HG02885 (cell line): ENCODE measurements around the gene OR2AG1.
A peak's percentile ranks its signal among the peaks of the same experiment; 100 is the strongest.

Experiments used
- ATAC-seq: cut with Tn5 transposase; IDR thresholded peaks from one replicate; pipeline ENCODE4 v1.9.1; 2021; ENCODE audit warnings: mild to moderate bottlenecking; ENCODE audit not compliant: unreplicated experiment, poor library complexity

OR2AG1 gene, protein sequence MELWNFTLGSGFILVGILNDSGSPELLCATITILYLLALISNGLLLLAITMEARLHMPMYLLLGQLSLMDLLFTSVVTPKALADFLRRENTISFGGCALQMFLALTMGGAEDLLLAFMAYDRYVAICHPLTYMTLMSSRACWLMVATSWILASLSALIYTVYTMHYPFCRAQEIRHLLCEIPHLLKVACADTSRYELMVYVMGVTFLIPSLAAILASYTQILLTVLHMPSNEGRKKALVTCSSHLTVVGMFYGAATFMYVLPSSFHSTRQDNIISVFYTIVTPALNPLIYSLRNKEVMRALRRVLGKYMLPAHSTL

DNA sequence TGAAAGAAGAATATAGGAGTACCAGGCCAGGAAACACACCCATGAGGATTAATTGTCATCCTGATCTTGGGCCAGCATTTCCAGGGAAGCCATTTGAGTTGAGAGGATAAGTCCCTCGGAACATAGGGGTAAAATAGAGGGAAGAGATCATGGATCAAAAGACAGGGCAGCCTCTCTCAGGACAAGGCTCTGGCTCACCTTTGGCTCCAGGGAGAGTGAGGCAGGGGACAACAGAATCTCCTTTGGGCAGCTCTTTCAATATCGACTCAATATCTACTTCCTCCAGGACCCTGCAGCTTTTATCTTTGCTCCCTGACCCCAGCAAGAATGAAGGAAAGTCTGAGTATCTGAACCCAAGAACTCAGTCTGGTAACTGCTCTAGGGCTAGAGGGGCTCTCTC is at the start of gene OR2AG1:
Gene OR2AG1, plus strand, starts transcription at position 301 of the 400 bp plus-strand sequence. CDS start 2,018 bp downstream, outside the sequence.
- ATAC-seq = no peak

DNA sequence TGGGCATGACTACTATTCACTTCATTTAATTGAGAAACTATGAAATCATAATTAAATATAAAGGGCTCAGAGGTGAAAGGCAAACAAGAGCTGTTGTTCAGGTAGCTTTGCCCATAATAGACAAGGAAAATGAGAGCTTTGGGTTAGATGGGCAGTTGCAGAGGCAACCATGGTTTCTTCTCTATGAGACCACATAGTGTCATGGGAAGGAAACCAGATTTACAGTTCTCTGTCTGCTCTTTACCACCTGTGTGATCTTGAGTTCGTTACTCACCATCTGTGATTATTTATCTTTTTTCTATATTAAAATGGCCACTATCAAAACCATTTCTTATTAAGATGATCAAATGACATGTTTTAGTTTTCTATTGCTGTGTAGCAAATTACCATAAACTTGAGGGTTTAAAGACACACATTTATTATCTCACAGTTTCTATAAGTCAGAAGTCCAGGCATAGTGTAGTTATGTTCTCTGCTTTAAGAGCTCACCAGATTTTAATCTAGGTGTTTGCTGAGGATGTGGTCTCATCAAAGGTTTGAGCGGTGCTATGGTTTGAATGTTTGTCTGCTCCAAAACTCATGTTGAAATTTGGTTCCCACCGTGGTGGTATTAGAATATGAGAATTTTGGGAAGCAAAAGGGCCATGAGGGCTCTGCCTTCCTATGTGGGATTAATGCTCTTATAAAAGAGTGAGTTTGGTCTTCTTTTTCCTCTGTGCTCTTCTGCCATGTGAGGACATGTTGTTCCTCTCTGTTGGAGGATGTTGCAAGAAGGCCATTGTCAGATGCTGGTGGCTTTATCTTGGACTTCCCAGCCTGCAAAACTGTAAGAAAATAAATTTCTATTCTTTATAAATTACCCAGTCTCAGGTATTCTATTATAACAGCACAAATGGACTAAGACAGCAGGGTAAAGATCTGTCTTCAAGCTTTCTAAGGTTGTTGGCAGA is 49.2 kb upstream of the OR2AG1 start:
- ATAC-seq = no peak

DNA sequence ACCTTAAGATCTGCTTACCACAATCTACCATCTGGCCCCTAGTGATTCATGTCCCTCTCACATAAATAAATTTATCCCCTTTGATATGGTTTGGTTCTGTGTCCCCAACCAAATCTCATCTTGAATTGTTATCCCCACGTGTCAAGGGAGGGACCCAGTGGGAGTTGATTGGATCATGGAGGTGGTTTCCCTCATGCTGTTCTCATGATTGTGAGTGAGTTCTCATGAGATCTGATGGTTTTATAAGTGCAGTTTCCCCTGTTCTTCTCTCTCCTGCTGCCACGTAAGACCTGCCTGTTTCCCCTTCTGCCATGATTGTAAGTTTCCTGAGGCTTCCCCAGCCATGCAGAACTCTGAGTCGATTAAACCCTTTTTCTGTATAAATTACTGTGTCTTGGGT is 48.2 kb upstream of the OR2AG1 start:
- no peak for ATAC-seq

DNA sequence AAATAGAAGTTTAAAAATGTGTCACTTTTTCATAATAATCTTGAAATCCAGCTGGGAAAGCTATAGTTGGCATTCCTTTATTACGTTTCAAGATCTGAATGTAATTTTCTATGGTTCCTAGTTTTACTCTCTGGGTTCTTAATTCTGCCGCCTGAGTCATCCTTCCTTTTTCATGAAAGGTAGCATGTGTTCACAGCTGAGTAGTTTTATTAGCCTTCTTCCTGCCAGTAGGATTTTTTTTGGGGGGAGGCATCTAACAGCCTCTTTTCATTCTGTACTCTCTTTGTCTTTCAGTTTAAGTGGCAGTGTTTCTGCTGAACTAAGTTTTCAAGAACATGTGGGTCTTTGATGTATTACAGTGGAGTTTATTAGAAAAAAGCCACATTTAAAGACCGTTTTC is 47.5 kb upstream of the OR2AG1 start:
- no peak for ATAC-seq

DNA sequence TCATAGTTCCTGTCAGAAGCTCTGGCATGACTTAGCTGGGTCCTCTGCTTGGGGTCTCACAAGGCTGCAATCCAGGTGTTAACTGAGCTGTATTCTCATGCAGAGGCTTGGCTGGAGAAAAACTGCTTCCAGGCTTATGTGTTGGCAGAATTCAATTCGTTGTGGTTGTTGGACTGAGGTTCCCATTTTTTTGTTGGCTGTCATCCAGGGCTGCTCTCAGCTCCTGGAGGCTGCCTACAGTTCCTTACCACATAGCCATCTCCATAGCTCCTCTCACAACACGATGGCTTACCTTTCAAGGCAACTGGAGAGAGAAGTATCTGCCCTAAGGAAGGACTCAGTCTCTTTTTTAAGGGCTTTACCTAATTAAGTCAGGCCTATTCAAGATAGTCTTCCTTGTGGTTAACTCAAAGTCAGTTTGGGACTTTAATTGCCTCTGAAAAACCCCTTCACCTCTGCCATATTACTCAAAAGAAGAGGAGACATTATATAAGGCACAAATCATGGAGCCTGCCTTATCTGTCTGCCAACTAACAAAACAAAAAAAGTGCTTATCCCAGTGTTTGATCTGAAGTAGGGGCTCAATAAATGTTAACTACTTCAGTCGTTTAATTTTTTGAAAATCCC is 46.2 kb upstream of the OR2AG1 start:
- ATAC-seq = no peak

DNA sequence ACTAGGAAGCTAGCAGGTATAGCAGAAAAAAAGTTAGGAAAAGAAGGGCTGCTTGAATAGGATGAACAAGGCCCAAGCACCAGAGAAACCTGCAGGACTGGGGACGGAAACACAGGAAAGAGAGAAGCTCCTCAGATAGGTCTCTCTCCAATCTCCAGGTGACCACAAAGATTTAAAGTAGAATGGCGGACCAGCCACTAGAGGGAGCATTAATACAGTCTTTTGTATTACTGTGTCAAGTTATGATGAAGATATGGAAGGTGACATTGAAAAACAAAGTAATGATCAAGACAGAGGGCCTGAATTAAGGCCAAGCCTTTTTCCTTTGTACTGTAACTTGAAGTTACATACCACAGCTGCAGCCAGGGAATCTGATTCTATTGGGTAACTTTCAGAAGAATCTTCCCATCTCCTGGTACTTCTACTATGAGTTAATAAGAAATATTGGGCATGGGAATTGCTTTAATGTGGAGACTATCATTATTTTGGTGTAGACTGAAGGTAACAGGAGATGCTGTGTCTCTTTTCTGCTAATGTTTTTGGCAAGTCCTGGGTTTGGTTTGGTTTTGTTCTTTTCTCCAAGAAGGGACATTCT is 44.9 kb upstream of the OR2AG1 start:
- peak; percentile 84 for ATAC-seq

DNA sequence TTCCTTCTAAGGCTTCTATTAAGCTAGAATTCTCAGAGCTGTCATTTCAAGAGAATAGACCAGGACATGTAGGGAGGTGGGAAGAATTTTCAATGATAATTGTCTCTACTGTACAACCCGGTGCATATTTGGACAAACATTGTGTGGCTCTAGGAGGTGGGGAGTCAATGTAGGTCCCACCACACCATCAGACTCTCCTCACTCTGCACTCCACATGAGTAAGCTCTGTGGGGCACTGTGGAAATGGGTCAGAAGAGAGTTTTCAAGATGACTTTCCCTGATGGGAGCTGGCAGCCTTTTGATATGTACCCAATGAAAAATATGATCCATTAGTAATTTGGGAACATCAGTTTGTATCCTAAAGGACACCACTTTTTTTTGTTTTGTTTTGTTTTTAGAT is 44.2 kb upstream of the OR2AG1 start:
- no peak for ATAC-seq

DNA sequence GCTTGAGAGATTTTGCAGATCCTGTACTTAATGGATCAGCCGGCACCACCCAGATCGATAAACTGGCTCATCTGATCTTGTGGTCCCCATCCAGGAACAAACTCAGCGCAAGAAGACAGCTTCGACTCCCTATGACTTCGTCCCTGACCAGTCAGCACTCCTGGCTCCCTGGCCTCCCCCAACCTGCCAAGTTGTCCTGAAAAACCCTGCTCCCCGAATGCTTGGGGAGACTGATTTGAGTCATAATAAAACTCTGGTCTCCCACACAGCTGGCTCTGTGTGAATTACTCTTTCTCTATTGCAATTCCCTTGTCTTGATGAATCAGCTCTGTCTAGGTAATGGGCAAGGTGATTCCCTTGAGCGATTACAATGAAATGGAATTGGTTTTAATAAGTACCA is 40.6 kb upstream of the OR2AG1 start:
- ATAC-seq = no peak

DNA sequence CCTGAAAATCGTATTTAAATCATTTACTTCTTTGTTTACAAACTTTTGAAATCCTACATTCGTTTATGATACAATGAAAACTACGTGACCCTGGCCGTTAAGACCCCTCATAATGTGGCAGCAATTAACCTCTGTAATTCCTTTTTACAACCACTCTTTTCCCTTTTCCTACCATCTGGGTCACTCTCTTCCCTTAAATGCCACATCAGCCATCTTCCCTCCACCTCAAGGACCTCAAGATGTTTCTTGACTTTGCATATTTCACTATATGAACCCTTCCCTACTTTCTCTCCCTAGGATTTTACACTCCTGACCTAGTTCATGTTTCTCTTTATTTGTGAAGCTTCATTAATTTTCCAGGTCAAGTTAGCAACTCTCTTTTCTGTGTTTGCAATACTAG is 37.8 kb upstream of the OR2AG1 start:
- ATAC-seq = no peak

DNA sequence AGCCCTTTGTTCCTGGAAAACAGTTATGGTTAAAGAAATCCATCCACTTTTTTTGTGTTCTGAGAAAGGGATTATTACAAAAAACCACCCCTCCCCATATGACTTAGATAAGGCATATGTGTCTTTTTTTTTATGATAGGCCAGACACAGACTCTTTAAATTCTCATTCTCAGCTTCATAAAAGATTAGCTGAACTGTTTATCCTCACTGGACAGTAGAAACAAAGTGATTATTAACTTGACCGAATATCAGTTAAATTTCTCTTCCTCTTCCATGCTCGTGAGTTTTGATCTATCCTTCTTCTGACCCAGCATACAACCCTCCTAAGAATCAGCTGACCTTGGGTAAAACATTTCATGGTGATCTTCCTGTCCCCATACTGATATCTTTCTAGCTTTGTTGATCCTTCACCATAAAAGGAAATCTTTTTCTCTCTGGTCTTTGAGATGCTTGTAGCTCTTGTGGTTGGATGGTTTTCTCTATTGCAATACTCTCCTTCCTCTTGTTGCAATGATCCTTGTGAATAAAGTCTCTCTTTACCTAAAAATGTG is 37.3 kb upstream of the OR2AG1 start:
- peak; percentile 59 for ATAC-seq

DNA sequence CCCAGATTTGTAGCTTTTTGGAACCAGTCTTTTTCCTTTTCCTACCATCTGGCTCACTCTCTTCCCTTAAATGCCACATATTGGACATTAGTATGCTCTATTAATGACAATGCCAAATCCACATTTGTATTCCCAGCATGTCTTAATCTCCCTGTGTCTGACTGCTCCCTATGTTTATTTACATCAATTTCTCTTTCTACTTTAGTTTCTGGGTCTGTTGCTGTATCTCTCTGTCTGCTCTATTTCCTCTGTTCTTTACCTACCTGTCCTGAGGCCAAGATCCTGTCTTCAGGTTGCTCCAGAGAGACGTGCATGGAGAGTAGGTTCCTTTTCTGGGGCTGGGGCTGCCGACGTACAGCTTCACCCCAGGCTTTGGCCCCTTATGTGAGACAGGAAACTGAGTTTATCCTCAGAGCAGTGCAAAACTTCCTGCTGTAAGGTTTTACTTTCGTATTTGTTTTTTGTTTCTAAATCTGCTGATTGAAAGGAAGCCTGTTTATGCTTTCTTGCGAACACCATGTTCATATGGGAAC is 36.7 kb upstream of the OR2AG1 start:
- ATAC-seq = peak; percentile 79

DNA sequence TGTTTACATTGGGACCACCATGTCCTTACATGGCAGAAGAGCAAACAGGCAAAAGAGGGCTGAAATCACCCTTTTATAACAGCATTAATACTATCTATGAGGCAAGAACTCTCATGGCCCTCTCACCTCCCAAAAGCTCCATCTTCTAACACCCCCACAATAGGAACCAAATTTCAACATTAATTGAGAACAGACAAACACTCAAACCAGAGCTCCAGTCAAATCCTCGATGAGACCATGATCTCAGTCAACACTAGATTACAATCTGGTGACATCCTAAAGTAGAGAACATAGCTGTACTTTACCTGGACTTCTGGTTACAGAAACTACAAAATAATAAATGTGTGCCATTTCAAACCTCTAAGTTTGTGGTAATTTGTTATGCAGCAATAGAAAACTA is 36.2 kb upstream of the OR2AG1 start:
- ATAC-seq = no peak

DNA sequence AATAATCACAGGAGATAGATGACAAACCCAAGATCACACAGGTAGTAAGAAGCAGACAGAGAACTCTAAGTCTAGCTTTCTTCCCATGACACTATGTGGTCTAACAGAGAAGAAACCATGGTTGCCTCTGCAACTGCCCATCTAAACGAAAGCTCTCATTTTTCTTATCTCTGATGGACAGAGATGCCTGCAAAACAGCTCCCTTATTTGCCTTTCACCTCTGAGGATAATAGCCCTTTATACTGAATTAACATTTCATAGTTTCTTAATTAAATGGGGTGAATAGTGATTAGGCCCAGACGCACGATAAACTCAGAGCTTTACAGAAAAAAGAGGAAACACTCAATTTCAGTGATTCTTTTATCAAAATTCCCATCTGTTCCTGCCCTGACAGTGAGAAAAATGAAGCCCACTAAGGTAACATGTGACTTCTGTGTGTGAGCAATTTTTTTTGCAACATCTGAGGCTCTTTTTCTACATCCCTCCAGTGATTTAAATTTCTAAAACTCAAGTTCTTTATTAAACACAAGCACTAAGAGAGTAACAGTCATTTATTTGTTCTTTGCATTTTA is 35.6 kb upstream of the OR2AG1 start:
- ATAC-seq = no peak

DNA sequence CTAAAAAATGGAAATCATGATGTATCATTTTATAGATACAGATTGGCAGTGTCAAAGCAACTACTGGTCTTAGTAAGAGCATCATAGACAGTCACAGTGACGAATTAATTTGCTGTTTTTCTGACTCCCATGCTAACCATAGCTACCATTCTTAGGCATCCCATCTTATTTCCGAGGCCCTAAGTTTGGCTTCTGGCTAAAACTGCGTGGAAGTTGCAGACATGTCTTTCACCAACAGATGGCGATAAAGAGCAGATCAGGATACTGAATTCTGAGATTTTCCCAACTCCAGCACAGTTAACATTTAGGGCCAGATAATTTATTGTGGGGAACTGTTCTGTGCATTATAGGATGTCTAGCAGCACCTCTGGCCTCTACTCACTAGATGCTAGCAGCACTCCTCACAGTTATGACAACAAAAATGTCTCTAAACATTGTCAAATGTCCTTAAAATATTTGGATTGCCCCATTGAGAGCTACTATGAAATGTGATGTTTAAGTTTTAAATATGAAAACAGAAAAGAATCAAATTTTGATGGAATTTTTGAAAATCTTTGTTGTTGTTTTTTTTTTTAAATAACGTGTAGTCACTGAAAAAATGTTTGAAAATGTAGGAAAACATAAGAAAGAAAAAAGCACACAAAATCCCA is 27.4 kb upstream of the OR2AG1 start:
- ATAC-seq = no peak

DNA sequence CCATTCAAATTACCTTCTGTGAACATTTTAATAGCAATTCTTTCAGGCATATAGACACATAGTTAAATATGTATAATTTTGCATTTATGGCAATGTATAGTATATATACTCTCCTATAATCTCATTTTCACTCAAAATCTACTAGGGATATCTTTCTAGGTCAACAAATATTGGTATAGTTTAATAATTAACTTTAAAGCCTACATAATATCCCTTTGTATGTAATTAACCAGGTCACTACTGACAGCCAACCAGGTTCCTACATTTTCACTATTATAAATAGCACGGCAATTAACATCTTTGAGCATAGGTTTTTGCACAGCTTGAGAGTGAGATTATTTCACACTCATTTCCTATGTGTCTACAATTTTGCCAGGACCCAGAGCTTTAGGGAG is 26.9 kb upstream of the OR2AG1 start:
- no peak for ATAC-seq

DNA sequence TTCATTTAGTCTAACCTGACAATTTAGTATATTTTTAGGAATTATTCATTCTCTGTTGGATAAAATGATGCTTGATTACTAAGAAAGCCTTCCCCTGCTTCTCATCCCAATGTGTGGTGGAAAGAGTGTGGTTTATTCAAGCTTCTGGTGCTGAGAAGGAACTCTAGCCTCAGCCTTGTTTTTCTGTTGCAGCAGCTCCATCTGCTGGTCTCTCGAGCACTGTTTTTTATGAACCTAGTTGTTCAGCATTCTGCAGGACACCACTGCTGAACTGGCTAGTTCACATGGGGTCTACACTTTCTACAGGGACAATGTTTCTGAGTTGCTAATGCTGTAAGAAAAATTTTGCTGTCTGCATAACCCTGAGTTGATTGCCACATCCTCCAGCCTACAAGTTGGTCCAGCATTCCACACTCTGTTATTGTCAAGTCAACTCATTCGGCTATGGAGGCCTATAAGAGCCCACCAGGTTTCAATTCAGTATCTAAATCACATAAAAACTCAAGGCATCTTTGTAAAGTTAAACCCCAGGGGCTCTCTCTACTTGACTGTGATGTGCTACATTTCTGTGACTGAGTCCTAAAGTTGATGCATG is 25.4 kb upstream of the OR2AG1 start:
- ATAC-seq = peak; percentile 82

DNA sequence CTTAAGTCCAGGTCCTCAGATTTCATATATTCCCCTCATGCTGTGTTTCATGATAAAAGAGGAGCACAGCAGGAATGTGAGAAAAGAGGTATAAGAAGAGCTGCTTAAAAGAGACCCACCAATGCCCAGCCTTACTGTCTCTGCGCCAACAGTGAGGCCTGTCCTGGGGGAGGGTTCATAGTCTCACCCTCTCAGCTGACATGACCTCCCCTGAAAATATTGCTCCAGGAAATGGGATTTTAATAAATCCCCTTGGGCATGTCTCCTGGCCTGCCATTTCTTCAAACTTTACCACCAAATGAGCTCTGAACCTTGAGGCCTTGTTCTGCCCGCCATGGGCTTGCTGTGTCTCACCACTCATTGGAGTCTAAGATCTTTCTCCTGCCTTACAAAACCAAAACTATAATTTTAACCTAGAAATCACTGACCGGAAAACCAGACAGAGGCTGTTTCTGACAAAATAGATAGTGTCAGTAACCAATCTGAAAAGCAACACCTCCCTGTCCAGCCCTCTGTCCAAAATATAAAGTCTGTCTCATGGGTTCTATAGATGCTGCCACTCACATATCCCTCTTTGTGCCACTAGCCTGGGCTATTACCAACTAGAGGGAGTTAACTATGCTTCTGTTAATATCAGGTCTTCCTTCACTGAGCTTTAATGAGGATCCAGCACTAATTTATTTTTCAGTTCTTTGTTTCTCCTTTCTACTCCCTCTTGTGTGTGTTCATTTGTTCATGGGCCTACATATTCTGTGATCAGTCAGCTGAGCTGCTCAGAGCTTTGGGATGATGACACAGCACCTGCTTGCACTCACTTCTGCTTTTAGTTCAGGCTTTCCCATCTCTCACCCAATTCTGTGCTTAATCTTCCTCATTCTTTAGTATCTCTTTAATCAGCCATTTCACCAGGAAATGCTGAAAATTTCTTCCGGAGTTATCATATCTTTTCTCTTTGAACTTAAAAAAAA is 10.6 kb upstream of the OR2AG1 start, which contains the start of gene OR2AG2:
Gene OR2AG2, minus strand, starts transcription at position 51 of the 968 bp plus-strand sequence. CDS start 3,019 bp downstream, outside the sequence.
- ATAC-seq = peak; percentile 97

DNA sequence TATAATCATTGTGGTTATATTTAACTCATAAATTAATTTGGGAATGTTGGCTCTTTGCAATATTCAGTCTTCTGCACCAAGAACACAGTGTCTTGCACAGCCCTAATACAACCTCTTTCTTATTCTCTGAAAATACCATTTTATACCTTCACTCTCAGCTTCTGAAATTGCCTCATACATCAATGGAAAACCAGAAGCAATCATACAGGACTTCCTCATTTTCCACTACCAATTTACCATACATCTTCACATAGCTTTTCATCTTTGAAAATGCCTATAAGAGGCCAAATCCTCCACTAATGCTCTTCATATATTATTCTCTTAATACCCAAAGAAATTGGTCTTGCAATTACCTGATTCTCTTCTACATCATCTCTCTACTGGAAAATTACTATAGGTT is 4.3 kb upstream of the OR2AG1 start:
- no peak for ATAC-seq
